SK-N-SH treated with all-trans-retinoic acid at 6 μM for 48 hours (cell line): ENCODE data around the gene SREBF1.
A peak's percentile ranks its signal among the peaks of the same experiment; 100 is the strongest.

Experiments used
- CSDC2 ChIP-seq: fragments of 250-450 bp; sonication (Bioruptor Pico); IDR thresholded peaks from 2 replicates; pipeline ENCODE4 v1.5.0; 2020; ENCODE audit warnings: mild to moderate bottlenecking, moderate library complexity
- ESRRG ChIP-seq: fragments of 250-450 bp; sonication (Bioruptor Pico); IDR thresholded peaks from 2 replicates; pipeline ENCODE4 v1.6.1; 2021; ENCODE audit warnings: mild to moderate bottlenecking
- OSR1 ChIP-seq: fragments of 250-450 bp; sonication (Bioruptor Pico); IDR thresholded peaks from 2 replicates; pipeline ENCODE4 v1.8.0; 2022; ENCODE audit warnings: moderate library complexity, mild to moderate bottlenecking, inconsistent platforms
- RARB ChIP-seq: fragments of 250-450 bp; sonication (Bioruptor Pico); IDR thresholded peaks from 2 replicates; pipeline ENCODE4 v1.8.0; 2021; ENCODE audit warnings: mild to moderate bottlenecking, moderate library complexity
- TOX ChIP-seq: fragments of 250-450 bp; sonication (Bioruptor Pico); IDR thresholded peaks from 2 replicates; pipeline ENCODE4 v1.8.0; 2021; ENCODE audit warnings: mild to moderate bottlenecking, moderate library complexity, borderline replicate concordance
- ZC3H10 ChIP-seq: fragments of 250-450 bp; sonication (Bioruptor Pico); IDR thresholded peaks from 2 replicates; pipeline ENCODE4 v1.5.1; 2021; ENCODE audit warnings: mild to moderate bottlenecking, moderate library complexity
- ZFP30 ChIP-seq: fragments of 450-650 bp; formaldehyde crosslinking; IDR thresholded peaks from 2 replicates; pipeline ENCODE4 v1.5.0; 2022; ENCODE audit warnings: mild to moderate bottlenecking, moderate library complexity
- TF ChIP-seq, protein P1 (sequence below): fragments of 250-450 bp; sonication (Bioruptor Pico); IDR thresholded peaks from 2 replicates; pipeline ENCODE4 v1.8.0; 2021; ENCODE audit warnings: low read depth, mild to moderate bottlenecking, moderate library complexity, borderline replicate concordance
- TF ChIP-seq, protein P2 (sequence below): fragments of 250-450 bp; sonication (Bioruptor Pico); IDR thresholded peaks from 2 replicates; pipeline ENCODE4 v1.8.0; 2020; ENCODE audit warnings: mild to moderate bottlenecking, moderate library complexity, borderline replicate concordance
- TF ChIP-seq, protein P3 (sequence below): fragments of 250-450 bp; sonication (Bioruptor Pico); IDR thresholded peaks from 2 replicates; pipeline ENCODE4 v1.5.1; 2021; ENCODE audit warnings: mild to moderate bottlenecking, moderate library complexity

DNA sequence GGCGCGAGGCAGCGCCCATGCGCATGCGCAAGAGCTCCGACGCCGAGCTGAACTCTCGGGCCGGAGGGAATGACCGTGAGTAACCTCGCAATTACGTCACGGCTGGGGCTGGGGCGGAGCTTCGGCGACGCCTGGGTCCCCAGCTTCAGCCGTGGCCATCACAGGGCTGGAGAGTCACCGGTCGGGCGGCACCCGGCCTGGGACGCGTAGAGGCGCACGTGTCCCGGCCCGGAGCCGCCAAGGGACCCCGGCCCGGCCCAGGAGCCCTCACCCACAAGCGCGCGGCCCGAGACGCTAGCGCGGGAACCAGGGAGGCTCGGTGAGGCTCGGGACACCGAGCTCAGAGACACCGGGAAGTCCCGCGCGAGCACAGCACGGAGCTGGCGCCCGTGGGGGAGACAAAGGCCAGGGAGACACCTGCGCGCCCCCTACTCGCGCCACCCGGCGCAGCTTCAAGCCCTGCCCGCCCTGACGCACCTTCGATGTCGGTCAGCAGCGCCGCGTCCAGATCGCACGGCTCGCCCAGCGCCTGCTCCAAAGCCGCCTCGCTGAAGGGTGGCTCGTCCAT is 452 bp downstream of the SREBF1 start:
- TF ChIP-seq ESRRG (CRISPR knock-in tag) (no peak), ZC3H10 (CRISPR knock-in tag) (no peak), RARB (CRISPR knock-in tag) (no peak), TOX (CRISPR knock-in tag) (no peak), CSDC2 (no peak), OSR1 (CRISPR knock-in tag) (no peak), ZFP30 (CRISPR knock-in tag) (no peak)
- TF ChIP-seq, protein P1, sequence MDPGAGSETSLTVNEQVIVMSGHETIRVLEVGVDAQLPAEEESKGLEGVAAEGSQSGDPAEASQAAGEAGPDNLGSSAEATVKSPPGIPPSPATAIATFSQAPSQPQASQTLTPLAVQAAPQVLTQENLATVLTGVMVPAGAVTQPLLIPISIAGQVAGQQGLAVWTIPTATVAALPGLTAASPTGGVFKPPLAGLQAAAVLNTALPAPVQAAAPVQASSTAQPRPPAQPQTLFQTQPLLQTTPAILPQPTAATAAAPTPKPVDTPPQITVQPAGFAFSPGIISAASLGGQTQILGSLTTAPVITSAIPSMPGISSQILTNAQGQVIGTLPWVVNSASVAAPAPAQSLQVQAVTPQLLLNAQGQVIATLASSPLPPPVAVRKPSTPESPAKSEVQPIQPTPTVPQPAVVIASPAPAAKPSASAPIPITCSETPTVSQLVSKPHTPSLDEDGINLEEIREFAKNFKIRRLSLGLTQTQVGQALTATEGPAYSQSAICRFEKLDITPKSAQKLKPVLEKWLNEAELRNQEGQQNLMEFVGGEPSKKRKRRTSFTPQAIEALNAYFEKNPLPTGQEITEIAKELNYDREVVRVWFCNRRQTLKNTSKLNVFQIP (CRISPR knock-in tag) = no peak
- TF ChIP-seq, protein P2, sequence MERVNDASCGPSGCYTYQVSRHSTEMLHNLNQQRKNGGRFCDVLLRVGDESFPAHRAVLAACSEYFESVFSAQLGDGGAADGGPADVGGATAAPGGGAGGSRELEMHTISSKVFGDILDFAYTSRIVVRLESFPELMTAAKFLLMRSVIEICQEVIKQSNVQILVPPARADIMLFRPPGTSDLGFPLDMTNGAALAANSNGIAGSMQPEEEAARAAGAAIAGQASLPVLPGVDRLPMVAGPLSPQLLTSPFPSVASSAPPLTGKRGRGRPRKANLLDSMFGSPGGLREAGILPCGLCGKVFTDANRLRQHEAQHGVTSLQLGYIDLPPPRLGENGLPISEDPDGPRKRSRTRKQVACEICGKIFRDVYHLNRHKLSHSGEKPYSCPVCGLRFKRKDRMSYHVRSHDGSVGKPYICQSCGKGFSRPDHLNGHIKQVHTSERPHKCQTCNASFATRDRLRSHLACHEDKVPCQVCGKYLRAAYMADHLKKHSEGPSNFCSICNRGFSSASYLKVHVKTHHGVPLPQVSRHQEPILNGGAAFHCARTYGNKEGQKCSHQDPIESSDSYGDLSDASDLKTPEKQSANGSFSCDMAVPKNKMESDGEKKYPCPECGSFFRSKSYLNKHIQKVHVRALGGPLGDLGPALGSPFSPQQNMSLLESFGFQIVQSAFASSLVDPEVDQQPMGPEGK (CRISPR knock-in tag) = 0 out of 2 replicates have a peak, but pooled peaks have one; percentile 29
- TF ChIP-seq, protein P3, sequence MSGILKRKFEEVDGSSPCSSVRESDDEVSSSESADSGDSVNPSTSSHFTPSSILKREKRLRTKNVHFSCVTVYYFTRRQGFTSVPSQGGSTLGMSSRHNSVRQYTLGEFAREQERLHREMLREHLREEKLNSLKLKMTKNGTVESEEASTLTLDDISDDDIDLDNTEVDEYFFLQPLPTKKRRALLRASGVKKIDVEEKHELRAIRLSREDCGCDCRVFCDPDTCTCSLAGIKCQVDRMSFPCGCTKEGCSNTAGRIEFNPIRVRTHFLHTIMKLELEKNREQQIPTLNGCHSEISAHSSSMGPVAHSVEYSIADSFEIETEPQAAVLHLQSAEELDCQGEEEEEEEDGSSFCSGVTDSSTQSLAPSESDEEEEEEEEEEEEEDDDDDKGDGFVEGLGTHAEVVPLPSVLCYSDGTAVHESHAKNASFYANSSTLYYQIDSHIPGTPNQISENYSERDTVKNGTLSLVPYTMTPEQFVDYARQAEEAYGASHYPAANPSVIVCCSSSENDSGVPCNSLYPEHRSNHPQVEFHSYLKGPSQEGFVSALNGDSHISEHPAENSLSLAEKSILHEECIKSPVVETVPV (CRISPR knock-in tag) = no peak
